GM18502 (cell line): ENCODE results near the gene MAP6.

Experiments used
- ATAC-seq: cut with Tn5 transposase; IDR thresholded peaks from one replicate; pipeline ENCODE4 v1.9.1; 2021; ENCODE audit warnings: mild to moderate bottlenecking; ENCODE audit not compliant: unreplicated experiment, poor library complexity

The MAP6 gene

GRCh38 chr11:75633409-75634066 lies 35.3 kb downstream of the MAP6 start:
- ATAC-seq = no peak

- no peak for ATAC-seq
Observed at GRCh38 chr11:75632962-75633361, 35.9 kb downstream of the MAP6 start.

GRCh38 chr11:75632450-75632849 lies 36.4 kb downstream of the MAP6 start:
- ATAC-seq = no peak

- ATAC-seq = no peak
Observed at GRCh38 chr11:75631086-75631730, 37.6 kb downstream of the MAP6 start.

GRCh38 chr11:75627906-75628668 lies 40.8 kb downstream of the MAP6 start:
- ATAC-seq = no peak

GRCh38 chr11:75626889-75627529 lies 41.8 kb downstream of the MAP6 start:
- no peak for ATAC-seq

GRCh38 chr11:75625991-75626888 lies 42.6 kb downstream of the MAP6 start:
- no peak for ATAC-seq

- no peak for ATAC-seq
Observed at GRCh38 chr11:75625021-75625420, 43.8 kb downstream of the MAP6 start.

GRCh38 chr11:75616281-75616680 lies 52.6 kb downstream of the MAP6 start:
- ATAC-seq = no peak

- no peak for ATAC-seq
Observed at GRCh38 chr11:75615751-75616150, 53.1 kb downstream of the MAP6 start.

GRCh38 chr11:75611823-75612222 lies 57.0 kb downstream of the MAP6 start:
- no peak for ATAC-seq

- no peak for ATAC-seq
Observed at GRCh38 chr11:75606099-75606498, 62.7 kb downstream of the MAP6 start.

- ATAC-seq = no peak
Observed at GRCh38 chr11:75603791-75604736, 64.8 kb downstream of the MAP6 start.

GRCh38 chr11:75602951-75603350 lies 65.9 kb downstream of the MAP6 start:
- no peak for ATAC-seq

GRCh38 chr11:75601494-75601893 lies 67.3 kb downstream of the MAP6 start:
- no peak for ATAC-seq

- no peak for ATAC-seq
Observed at GRCh38 chr11:75600356-75600755, 68.5 kb downstream of the MAP6 start.

GRCh38 chr11:75598900-75599299 lies 69.9 kb downstream of the MAP6 start:
- ATAC-seq = no peak

- ATAC-seq = no peak
Observed at GRCh38 chr11:75598264-75598663, 70.6 kb downstream of the MAP6 start.

- ATAC-seq = no peak
Observed at GRCh38 chr11:75597636-75598035, 71.2 kb downstream of the MAP6 start.
